Renal pelvis (tissue), 4 donors: ENCODE data around the gene APCDD1L. TPM values are rescaled to one million over a fixed set of nuclear protein-coding genes. Genes with fewer than 3 reads are reported as not detected.
"Not testable (repeated sequence)": the region's sequence is repeated elsewhere in the genome, so short reads cannot be mapped to it uniquely, and the experiment has no call there.

Experiments
- DNase-seq: peaks from one replicate; pipeline ENCODE4 v3.0.0-alpha.2; 2013
- polyA plus RNA-seq, 3 donors: library from polyadenylated mRNA; unstranded; fragments of 120-200 nt; gene quantifications; one replicate each; pipeline ENCODE4 v1.2.1, GENCODE V29; 2013; ENCODE audit not compliant: insufficient read length in 3 of 3

APCDD1L gene
- polyA plus RNA-seq, 3 donors: 15.4 to 19.7 (median 16.6) TPM

DNA sequence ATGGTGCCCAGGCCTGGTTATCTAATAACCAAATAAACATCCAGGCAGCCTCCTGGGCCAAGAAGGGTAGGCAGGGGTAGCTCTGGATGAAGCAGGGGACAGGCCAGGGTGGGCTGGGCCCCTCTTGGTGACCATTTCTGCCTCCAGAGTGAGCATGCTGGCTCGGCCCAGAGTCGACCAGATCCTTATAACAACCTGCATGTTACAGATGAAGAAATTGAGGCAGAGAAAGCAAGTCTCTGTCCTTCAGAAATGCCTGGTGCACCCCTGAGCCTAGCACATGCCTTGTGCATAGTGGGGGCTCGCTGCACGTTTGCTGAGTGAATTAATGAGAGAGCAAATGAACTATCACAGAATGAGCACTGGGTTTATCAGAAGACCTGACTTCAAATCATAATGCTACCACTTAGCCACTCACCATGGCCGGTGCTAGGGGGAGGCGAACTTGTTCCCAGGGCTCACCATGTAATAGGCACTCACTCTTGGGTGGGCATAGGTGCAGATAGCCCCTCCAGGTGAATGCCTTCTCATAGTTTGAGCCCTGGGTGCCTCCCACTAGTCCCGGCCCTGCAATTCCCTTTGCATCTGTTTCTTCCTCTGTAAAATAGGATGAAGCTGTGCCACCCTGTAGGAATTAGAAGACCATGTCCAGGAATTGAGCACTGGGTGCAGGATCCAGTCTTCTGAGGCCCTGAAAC, 3.8 kb upstream of the APCDD1L start:
- no peak for DNase-seq

DNA sequence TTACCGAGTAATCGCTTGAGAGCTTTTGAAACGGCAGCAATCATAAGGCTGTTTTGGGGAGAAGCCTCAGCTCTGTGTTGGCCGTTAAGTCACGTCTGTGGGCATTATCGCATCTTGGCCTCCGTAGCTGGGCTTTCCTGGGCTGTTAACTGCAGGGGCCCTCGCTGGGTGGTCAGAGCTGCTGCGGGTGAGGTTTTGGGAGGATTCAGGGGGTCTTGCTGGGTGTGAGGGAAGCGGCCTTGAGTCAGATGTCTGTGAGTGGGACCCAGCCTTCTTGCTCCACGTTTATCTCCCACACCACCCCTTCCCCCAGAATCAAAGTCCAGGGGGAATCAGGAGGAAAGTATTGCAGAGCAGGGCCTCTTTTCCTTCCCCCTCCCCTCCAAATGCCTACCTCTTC, 3.2 kb upstream of the APCDD1L start:
- no peak for DNase-seq

DNA sequence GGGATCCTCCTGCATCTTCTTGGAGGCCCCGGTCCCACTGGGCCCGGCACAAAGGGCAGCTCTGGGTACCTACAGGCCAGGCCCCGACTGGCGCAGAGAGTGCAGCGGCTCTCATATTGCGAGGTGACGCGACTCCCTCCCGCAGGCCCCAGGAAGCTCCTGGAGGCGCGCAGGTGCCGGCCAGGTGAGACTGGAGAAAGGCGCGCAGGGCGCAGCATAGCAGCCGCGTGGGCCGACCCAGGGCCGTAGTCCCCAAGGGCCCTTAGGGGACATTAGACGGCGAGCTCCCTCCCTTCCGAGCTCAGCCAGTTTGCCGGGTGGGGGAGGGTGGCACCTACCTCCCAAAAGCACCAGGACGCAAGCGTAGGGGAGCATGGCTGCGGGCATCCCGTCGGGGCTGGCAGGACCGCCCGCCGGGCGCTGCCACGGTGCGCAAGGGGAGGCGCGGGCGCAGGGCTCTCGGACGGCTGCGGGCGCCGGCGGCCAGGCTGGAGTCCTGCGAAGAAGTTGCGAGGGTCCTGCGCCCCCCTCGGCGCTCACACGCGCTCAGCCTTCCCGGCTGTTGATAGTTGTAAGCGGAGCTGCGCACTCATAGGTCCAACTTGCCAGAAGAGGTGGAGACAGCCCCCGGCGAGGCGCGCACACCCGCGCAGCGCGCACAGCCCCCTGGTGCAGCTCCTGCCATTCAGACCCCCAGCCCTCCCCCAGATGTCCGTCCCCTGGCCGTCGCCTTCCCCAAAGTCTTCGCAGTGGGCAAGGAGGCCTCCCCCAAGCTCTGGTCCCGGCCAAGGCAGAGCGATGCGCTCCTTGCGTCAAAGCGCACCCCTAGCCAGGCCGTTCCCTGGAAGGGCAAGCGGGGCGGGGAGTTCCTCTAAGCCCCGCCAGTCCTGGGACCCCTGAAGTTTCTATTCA, 622 bp downstream of the APCDD1L start:
- DNase-seq: peak; percentile 31

DNA sequence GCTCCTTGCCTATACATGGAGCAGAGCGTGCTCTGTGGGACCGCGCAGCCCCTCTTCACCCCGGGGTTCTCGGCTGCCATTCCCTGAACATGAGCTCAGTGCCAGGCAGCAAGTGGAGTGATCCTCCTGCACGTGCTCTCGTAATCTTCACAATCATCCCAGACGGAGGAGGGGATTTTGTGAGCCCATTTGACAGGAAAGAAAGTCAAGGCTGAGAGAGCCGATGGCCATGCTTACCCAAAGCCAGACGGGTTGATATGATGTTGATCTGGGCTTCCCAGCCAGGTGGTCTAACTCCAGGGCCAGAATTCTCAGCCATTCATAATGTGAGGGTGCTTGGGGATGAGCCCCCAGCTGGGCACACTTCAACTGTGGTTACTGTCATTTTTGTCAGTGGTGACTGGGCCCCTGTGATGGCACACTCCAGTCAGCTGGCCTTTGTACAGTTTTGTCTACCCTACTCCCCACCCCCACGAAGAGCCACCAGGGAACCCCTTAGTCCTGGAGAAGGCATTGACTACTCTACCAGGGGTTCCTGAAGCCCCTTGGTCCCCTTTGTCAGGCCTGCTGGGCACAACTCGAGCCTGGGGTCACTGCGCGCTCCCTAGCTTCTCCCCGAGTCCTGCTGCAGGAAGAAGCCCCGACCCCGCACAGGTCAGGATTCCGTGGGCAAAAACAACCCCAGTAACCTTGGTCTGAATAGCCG, 1.5 kb downstream of the APCDD1L start:
- DNase-seq: no peak

DNA sequence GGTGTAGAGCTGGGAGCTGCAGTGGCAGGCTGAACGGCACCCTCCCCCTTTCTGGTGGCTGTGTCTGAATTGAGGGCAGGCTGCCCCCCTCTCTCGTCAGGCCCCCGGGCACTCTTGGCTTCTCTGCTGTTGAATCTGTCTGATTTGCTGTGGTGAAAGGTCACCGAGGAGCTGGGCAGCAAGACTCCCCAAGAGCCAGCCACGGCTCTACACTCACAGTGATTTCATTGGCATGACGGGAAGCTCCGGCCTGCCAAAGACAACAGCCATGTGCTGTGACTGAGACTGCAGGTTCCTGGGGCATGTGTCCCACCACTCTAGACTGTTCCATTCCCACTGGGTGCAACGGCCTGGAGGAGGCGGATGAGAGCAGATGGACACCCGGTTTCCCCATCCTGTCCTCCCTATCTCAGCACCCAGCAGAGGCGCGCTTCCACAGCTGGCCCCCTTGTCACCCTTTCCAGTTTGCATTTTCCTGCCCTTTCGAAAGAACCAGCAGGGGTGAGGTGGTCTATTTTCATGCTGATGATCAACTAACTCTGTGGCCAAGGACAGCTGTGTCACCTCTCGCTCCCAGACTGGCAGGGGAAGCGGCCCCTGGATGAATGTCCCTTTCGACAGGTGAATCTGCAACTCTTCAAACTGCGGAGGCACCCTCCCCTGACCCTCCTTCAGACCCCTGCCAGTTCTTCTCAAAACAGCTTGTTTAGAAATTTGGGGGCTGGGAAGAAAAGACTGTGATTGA, 2.2 kb downstream of the APCDD1L start:
- DNase-seq: no peak

DNA sequence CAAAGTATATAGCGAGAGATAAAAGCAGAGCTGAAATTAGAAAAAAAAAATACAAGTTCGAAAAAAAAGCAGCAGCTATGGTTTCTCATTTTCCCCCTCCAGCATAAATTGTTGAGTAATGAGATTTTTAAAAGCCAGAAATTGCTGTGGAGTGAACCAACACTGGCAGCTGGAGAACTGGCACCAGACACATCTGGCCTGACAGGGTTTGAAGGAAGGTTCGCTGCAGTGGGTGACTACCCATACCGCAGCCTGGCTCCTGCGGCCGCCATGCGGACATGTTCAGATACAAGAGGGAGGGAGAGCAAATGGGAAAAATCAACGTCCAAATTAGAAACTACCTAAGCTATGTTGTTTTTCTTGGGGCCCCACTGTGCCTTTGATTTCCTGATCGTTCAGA, 3.3 kb downstream of the APCDD1L start:
- DNase-seq: no peak

DNA sequence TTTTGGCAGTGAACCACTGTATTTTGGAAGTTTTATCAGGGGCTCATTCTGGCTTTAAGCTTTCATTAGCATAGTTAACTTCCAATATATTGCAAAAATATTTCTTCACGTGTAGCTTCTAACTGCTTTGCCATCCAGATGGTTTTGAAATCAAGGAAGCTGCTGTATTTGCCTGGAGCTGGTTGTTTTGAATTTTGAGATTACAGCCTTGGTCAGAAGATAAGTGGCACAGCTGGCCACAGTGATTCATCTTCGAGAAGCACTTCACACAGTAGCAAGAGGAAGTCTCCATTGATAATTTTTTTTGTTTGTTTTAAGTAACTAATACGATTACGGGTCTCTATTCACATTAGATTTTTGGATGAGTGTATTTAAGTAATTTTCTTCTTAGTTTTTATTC, 3.8 kb downstream of the APCDD1L start:
- DNase-seq: no peak

DNA sequence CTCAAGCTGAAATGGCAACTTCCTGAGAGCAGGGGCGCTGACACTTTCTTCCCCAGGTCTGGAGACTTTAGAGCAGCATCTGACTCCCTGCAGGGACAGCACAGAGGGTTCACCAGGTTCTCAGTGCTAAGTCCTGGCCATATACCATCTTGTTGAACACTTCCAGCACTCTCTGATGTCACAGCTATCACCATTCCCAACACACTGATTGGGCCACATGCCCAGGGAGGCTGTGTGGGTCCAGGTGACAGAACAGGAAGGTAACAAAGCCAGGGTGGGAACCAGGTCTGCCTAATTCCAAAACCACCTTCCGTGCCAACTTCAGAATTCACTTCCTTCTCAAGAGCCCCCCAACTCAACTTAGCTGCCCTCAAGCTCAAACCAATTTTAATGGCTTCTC, 4.3 kb downstream of the APCDD1L start:
- DNase-seq: no peak

DNA sequence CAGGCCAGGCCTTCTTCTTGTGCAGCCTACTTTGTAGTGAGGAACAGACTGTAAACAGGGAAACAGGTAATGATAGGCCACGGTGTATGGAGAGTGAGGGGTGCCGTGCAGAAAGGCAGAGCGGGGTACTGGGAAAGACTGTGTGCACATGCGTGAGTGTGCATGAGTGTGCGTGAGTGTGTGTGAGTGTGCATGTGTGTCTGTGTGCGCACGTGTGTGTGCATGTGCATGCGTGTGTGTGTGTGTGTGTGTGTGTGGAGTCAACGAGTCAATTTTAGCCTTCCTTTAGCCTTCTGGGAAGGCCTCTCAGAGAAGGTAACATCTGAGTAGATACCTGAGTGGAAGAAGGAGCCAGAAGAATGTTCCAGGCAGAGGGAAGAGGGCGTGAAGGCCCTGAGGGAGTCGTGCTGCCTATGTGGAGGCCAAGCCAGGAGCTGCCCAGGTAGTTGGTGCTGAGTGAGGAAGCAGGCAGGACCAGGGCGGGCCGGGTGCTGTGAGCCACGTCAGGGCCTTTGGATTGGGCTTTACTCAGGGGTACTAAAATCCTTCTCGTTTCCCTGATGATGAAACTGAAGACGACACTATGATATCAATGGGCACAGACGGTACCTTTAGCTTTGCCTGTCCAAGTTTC, 6.3 kb downstream of the APCDD1L start:
- DNase-seq: no peak

DNA sequence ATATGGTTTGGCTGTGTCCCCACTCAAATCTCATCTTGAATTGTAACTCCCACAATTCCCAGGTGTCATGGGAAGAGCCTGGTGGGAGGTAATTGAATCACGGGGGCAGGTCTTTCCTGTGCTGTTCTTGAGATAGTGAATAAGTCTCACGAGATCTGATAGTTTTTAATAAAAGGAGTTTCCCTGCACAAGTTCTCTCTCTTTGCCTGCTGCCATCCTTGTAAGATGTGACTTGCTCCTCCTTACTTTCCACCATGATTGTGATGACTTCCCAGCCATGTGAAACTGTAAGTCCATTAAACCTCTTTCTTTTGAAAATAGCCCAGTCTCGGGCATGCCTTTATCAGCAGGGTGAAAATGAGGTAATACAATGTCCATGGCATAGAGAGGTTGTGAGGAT, 8.2 kb downstream of the APCDD1L start:
- not testable (repeated sequence) for DNase-seq

DNA sequence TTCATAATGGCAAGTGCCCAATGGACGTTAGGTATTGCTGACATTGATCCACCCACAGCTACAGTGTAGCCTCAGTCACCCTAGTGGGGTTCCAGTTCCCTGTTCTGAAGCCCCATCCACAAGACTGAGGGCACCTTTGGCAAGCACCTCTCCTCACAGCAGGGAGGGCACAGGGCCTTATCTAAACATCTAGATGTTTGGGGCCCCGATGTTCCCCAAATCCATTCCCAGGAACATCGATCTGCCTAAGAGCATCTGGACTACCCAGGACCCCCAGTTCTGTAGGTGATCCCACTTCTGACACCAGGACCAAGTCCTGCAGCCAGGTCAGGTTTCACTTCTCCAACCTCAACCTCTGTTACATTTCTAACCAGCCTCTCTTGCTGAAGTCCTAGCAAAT, 10.6 kb downstream of the APCDD1L start:
- DNase-seq: no peak

DNA sequence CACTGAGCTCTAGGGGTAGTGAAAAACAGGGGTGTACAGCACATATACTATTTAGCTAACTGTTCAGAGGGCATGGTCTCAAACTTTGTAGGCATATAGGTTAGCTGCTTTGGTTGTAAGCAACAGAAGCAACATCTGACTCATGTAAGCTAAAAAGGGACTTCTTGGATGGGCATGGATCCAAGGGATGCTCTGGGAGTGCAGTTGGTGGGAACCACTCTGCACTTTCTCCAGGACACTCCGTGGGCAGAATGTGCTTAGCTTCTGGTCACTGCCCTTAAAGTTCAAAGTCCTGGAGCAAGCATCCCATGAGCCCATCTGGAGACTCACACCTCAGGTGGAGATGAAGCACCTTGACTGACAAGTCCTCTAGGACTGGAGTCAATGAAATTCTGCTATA, 11.5 kb downstream of the APCDD1L start:
- DNase-seq: no peak

DNA sequence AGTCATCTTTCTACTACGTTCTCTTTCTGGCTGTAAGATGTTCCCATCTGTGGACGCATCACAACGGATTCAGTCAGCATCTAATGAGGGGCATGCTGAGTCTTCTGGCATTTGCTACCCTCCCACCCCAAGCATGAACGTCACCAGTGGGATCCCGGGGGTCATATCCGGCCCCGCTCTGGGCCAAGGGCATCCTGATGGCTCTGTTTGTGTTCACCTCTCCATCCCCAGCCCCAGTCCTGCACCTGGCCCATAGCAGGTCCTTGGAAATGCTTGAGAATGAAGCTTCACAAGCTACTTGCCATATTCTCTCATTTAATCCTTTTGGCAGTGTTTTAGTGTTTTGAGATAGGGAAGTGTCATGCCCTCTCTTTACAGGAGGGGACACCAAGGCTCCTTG, 14.9 kb downstream of the APCDD1L start:
- no peak for DNase-seq

DNA sequence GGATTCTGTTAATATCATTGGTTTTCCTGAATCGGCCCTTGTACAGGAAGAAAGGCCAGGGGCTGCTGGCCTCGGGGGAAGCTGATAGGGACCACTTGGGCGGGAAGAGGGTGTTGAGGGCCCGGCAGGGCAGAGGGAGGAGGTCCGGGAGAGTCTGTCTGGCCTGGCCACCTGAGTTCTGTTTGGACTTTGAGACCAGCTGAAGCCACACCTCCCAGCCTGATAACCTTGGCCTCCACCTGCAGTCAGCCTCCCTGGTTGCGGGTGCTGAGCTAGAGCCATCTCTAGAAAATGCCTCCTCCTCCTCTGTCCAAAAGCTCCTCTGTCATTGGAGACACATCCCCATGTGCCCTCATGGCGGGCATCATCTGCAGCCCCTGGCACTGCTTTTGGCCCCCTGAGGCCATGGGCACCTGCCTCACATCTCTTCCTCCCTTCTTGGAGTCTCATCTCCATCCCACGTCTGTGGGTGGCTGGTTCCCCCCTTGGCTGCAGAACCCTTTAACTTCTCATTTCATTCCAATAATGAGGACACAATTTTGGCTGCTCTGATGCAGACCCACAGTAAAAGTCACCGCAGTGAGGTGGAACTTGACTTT, 16.6 kb downstream of the APCDD1L start:
- DNase-seq: no peak

DNA sequence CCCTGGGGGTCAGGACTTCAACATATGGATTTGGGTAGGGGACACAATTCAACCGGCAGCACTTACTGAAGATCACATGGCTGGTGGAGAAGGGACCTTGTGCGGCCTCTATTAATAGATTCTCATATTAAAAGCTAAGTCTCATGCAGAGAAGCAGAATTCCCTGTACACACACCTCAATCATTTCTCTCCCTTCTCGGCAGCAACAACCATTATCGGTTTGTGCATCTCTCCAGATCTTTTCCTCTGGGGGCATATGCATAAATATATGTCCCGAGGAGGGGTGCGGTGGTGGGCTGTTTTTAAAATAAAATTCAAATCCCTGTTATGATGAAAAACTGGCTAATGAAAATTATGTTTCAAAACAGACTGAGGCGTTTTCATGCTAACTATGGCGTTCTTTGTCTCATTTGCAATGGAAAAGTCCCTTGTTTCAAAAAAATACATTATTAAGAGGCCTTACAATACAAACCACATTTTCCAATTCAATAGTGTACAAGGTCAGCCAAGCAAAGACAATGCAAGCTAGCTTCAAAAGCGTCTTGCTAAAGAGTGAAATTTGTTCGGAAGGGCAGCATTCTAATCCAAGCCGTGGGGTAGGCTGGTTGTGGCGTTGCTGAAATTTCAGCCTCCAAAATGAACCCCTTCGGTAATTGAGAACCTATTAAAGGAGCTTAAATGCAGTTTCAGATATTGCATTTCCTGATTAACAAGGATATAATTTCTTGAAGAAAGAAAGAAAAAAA, 17.3 kb downstream of the APCDD1L start:
- no peak for DNase-seq

DNA sequence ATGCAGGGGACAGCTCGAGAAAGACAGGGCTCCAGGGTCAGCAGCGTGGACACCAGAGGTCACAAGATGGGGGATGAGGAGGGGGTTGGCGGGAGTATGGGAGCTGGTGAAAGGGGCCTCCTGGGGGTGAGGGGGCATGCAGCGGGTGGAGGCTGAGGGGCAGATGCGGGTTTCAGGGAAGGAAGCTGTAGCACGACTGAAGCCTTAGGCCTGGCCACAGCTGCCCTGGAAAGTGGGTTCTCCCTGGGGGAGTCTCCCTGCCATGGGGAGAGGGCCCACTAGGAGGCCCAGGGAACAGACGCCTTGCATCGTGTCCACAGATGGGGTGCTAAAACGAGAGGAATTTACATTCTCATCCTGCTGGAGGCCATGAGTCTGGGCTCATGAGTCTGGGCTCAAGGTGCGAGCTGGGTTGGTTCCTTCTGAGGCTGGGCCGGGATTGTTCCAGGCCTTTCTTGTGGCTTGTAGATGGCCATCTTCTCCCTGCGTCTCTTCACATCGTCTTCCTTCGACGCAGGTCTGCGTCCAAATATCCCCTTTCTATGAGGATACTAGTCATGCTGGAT, 18.0 kb downstream of the APCDD1L start:
- DNase-seq: no peak

DNA sequence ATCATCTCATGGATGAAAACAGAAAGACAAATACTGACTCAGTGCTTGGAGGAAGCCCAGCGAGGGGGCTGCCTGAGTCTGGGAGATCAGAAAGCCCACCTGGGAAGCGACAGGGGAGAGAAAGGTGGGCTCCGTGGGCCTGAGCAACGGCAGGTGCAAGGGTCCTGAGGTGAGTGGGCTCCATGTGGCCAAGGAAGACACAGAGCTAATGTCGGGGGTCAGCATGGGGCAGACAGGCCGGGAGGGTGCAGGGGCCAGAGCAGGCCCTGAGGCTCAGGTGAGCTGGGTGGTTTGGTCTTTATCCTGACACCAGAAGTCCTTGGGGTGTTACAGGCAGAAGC, 18.8 kb downstream of the APCDD1L start:
- DNase-seq: no peak

DNA sequence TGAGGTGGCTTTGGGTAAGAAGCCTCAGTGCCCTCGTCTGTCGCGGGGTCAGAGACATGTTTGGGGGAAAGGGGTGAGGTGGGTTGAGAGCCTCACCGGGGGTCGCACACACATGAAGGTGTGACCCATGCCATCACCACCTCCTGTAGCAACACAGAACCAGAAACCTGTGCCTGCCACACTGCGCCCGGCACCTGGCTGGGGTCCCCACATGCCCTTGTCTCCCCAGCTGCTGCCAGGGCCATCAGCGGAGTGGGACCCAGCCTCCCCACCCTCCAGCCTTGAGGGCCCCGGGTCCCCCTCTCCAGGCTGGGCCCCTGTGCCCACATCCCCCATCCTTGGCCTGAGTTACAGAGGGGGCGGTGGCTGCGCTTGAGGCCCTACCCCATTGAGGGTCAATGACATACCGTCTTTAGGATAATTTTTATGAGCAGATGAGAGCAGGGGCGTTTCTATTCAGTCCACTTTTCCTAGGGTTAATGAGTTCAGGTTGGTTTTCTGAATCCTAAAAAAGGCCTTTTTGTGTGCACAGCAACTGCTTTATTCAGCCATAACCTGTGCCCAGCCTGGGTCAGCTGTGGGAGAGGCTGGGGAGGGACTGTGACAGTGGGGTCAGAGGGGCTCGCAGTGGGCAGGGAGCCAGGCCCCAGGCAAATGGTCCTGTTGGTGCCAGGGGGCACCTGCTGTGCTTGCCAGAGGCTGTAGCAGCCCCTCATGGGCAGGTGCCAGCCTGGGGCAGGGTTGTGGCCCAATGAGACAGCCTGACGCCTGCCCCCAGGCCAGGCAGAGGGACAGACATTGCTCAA, 19.4 kb downstream of the APCDD1L start:
- DNase-seq: no peak

DNA sequence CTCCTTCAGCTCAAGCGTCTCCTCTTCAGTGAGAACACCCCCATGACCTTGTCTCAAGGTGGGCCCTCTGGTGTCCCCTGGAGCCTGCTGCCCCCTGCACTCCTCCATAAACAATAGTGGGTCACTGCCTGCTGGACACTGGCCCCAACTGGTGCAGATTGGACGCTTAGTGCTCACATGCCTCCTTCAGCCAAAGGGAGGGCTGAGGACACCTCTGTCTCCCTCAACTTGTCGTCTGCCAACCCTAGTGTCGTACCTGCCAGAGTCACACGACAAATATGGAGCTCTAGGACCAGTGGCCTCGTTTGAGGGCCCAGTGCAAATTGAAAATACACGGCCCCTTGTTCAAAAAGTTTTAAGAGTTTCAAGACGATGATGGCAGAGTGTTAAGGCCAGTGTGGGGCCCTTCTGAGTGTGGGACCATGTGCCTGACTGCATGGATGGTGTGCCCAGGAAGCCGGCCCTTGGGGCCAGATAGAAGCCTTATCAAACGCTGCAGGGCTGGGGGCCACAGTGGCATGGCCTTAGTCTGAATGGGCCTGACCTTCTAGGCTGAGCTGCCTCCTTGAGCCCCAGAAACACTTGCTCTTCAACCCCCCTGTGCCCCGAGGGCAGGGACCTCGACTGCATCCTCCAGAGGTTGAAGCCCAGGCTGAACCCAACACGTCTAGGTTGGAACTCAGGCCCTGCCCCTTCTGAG, 20.1 kb downstream of the APCDD1L start:
- DNase-seq: no peak
